GM12873 (cell line): Measurements from ENCODE around the gene TUBA4A.

Source experiments
- TF ChIP-seq, protein P1 (sequence below): IDR thresholded peaks from 2 replicates; pipeline ENCODE4 v1.5.1; 2012; ENCODE audit warnings: low read depth, mild to moderate bottlenecking, moderate library complexity, low read length, control low read depth; ENCODE audit not compliant: insufficient read depth; ENCODE audit errors: missing control alignments

The TUBA4A gene

DNA sequence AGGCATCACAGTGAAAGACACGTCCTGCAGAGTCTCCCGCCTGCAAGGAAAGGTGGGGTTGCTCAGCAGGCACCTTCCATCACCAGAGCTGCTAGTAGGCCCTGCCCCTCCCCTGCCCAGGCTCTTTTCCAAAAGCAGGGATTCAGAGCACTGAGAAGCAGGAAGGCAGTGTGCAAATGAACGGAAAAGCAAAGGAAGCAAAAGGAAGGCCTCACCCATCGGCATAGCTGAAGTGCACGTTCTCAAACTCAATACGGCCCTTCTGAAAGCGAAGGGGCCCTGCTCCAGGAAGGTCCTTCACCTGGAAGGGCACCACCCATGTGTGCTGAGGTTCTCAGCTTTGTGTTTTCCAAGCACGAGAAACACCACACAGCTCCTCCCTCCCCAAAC lies 40.7 kb downstream of the TUBA4A start:
- TF ChIP-seq, protein P1, sequence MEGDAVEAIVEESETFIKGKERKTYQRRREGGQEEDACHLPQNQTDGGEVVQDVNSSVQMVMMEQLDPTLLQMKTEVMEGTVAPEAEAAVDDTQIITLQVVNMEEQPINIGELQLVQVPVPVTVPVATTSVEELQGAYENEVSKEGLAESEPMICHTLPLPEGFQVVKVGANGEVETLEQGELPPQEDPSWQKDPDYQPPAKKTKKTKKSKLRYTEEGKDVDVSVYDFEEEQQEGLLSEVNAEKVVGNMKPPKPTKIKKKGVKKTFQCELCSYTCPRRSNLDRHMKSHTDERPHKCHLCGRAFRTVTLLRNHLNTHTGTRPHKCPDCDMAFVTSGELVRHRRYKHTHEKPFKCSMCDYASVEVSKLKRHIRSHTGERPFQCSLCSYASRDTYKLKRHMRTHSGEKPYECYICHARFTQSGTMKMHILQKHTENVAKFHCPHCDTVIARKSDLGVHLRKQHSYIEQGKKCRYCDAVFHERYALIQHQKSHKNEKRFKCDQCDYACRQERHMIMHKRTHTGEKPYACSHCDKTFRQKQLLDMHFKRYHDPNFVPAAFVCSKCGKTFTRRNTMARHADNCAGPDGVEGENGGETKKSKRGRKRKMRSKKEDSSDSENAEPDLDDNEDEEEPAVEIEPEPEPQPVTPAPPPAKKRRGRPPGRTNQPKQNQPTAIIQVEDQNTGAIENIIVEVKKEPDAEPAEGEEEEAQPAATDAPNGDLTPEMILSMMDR = no peak

DNA sequence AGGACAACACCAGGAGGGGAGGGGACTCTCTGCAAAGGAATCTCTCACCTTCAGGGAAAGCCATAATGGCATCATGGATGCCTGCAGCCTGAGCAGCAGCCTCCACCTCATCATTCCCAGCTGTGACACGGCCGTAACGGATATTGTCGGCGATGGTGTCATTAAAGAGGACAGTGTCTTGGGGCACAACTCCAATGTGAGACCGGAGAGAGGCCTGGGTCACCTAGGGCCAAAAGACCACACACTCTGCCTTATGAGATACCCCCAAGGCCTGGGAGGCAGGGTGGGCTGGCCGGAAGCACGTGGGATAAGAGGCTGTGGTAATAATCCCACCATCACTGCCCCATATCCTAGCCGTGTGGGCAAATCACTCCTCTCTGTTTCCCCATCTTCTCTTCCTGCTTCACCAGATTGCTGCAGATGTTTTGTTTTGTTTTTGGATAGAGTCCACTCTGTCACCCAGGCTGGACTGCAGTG lies 42.8 kb downstream of the TUBA4A start:
- TF ChIP-seq, protein P1 = no peak

DNA sequence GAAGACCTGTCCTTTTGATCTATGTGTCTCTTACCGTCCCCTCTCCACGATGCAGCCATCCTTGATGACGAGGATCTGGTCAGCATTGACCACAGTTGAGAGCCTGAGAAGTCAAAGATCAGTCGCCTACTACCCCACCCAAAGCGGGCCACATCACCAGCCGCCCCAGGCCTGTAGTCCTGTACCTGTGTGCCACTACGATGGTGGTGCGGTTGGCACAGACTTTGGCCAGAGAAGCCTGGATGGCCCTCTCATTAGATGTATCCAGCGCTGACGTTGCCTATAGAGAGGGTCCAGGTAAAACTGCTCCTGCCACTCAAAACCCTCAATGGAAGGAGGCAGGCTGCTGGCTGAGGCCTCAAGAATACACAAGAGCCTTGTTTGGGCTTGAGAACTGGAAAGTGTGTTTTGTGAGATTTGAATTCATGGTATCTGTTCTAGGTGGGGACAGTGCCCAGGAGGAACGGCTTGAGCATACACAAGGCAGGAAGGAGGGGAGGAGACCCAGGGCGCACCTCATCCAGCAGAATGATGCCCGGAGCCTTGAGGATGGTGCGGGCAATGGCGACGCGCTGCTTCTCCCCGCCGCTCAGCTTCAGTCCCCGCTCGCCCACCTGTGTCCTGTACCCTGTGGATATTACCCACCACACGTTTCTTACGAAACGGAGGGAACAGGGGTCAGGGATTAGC lies 43.4 kb downstream of the TUBA4A start:
- TF ChIP-seq, protein P1 = no peak

GRCh38 chr2:219209236-219210195 lies 44.2 kb downstream of the TUBA4A start:
- TF ChIP-seq, protein P1 = no peak

DNA sequence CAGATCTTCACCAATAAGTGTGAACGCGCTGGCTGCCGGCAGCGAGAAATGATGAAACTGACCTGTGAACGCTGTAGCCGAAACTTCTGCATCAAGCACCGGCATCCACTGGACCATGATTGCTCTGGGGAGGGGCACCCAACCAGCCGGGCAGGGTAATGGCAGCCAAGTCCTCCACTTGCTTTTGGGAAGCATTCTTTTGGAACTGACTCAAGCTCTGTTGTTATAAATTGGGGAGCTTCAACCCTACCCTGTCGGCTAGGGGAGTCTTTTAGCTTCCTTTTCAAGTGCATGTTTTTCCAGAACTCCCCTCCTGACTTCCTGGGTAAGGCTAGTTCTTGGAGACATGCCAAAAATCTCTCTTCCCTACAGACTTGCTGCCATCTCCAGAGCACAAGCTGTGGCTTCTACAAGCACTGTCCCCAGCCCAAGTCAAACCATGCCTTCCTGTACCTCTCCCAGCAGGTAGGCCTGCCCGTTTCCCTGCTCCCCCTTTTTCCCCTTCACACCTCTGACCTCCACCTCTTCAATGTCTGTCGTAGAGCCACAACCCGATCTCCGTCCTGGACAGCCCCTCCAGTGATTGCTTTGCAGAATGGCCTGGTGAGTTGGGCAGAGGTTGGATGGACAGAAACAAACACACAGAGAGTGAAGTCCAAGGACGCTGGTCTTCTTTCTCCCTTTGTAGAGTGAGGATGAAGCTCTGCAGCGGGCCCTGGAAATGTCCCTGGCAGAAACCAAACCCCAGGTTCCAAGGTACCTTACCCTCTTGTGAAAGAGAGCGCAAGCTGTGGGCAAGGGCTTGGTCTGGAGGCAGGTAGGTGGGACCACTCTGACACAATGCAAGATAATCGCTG lies 45.6 kb downstream of the TUBA4A start:
- TF ChIP-seq, protein P1 = no peak

DNA sequence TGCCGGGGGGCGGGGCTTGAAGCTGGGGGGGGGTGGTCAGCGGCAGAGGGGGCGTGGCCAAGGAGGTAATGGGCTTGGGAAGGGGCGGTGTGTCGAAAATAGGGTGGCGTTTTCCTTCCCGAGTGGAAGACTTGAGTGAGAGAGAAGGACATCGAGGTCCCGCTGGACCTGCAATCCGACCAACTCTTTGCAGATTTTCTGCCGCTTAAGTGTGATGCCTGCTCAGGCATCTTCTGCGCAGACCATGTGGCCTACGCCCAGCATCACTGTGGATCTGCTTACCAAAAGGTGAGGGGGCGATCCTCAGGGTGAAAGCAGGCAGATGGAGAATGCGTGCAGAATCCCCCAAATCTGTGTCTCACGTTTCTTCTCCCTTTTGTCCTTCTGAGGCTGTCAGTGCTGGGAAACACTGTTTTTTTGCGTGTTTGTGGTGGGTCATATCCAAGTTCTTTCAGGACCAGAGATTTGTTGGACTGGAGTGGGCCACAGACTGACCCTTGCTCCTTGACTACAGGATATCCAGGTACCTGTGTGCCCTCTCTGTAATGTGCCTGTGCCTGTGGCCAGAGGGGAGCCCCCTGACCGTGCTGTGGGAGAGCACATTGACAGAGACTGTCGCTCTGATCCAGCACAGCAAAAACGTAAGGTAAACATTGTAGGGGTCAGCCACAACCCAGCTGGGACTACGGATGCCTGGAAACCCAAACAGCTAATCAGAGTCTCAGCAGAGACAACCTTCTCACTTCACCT lies 46.4 kb downstream of the TUBA4A start:
- TF ChIP-seq, protein P1 = no peak
